Endothelial cell of umbilical vein (primary cell): ENCODE data around the gene MARF1. TPM values are rescaled to one million over a fixed set of nuclear protein-coding genes. Genes with fewer than 3 reads are reported as not detected.

ENCODE experiments used
- BruUV-seq: library from RNA; stranded (reverse); fragments of 400-500 nt; replicated peaks from 2 replicates; lab custom pipeline; 2021; lab: Mats Ljungman, UMichigan
- CTCF ChIA-PET: fragments of 300-600, 350-600 bp; sonication (Branson Sonifier 250); formaldehyde crosslinking; loops from one replicate; lab custom pipeline; 2021; ENCODE audit warnings: antibody characterized with exemption, inconsistent platforms; lab: Charles Lee
- POLR2A ChIA-PET: fragments of 300-600, 350-600 bp; sonication (Branson Sonifier 250); formaldehyde crosslinking; loops from one replicate; lab custom pipeline; 2021; ENCODE audit warnings: antibody characterized with exemption, inconsistent platforms; lab: Charles Lee
- DNase-seq: peaks from one replicate; pipeline ENCODE4 v3.0.0-alpha.2; 2011; ENCODE audit warnings: low read depth, low spot score
- FAIRE-seq: peaks from 2 replicates; lab custom pipeline; 2011; peaks lifted over from hg19 to GRCh38; lab: Jason Lieb, UNC
- H2AFZ ChIP-seq: 2 replicates; pipeline ENCODE4 v1.6.0; 2012; ENCODE audit warnings: low read depth, low read length, control low read depth, inconsistent platforms
- H3K27ac ChIP-seq: 2 replicates; pipeline ENCODE4 v1.5.1; 2011; ENCODE audit warnings: low read depth, mild to moderate bottlenecking, control low read depth, low read length, moderate library complexity; ENCODE audit not compliant: insufficient read depth
- H3K27me3 ChIP-seq, 2 experiments: 2 replicates each; pipeline versions ENCODE4 v1.6.0 to v1.6.1; 2011; ENCODE audit warnings: low read length in 2 of 2, mixed read lengths in 1 of 2; ENCODE audit not compliant: control insufficient read depth in 2 of 2, insufficient read depth in 2 of 2
- H3K36me3 ChIP-seq, 2 experiments: 2 replicates in 1 of 2; 3 replicates in 1 of 2; pipeline ENCODE4 v1.5.1; 2011; ENCODE audit warnings: low read length in 2 of 2, mild to moderate bottlenecking in 1 of 2, moderate library complexity in 1 of 2; ENCODE audit not compliant: control insufficient read depth in 2 of 2, insufficient read depth in 2 of 2; ENCODE audit errors: extremely low read depth in 1 of 2
- H3K4me1 ChIP-seq: 3 replicates; pipeline ENCODE4 v1.5.1; 2011; ENCODE audit warnings: mild to moderate bottlenecking, low read length; ENCODE audit not compliant: control insufficient read depth, insufficient read depth; ENCODE audit errors: extremely low read depth
- H3K4me2 ChIP-seq: 2 replicates; pipeline ENCODE4 v1.6.1; 2011; ENCODE audit warnings: low read length, control low read depth, mixed read lengths; ENCODE audit not compliant: insufficient read depth
- H3K4me3 ChIP-seq, 3 experiments: fragments of 200-600 bp in 1 of 3; sonication (generic), shearing (Covaris generic) in 1 of 3; replicated peaks in 1 of 3; 2 replicates each; pipeline ENCODE4 v1.5.1; 2011 to 2016; ENCODE audit warnings: control low read depth in 3 of 3, low read length in 3 of 3, mild to moderate bottlenecking in 2 of 3, inconsistent platforms in 1 of 3, low read depth in 1 of 3, moderate library complexity in 1 of 3; ENCODE audit not compliant: insufficient read depth in 1 of 3
- H3K79me2 ChIP-seq: 2 replicates; pipeline ENCODE4 v1.6.0; 2012; ENCODE audit warnings: low read length, inconsistent platforms; ENCODE audit not compliant: control insufficient read depth, insufficient read depth
- H3K9ac ChIP-seq: replicated peaks from 2 replicates; pipeline ENCODE3; 2011; ENCODE audit warnings: low read length, control low read depth; ENCODE audit not compliant: insufficient read depth; ENCODE audit errors: extremely low read depth
- H3K9me1 ChIP-seq: replicated peaks from 3 replicates; pipeline ENCODE4 v1.6.0; 2011; ENCODE audit warnings: mild to moderate bottlenecking, low read length; ENCODE audit not compliant: control insufficient read depth, insufficient read depth; ENCODE audit errors: extremely low read depth
- H3K9me3 ChIP-seq: replicated peaks from 2 replicates; pipeline ENCODE4 v1.5.1; 2012; ENCODE audit warnings: low read length, inconsistent platforms; ENCODE audit not compliant: control insufficient read depth, insufficient read depth
- H4K20me1 ChIP-seq: replicated peaks from 2 replicates; pipeline ENCODE3; 2011; ENCODE audit warnings: mild to moderate bottlenecking, low read length; ENCODE audit not compliant: control insufficient read depth, insufficient read depth; ENCODE audit errors: extremely low read depth
- CTCF ChIP-seq, 2 donors: IDR thresholded peaks; 1 replicate in 1 of 2; 2 replicates in 1 of 2; pipeline ENCODE4 v1.5.1; 2011; ENCODE audit warnings: low read length in 2 of 2, mild to moderate bottlenecking in 2 of 2, moderate library complexity in 2 of 2, control low read depth in 1 of 2, inconsistent platforms in 1 of 2, low read depth in 1 of 2; ENCODE audit not compliant: insufficient read depth in 1 of 2; ENCODE audit errors: extremely low read depth in 1 of 2
- EZH2 ChIP-seq: IDR thresholded peaks from 2 replicates; pipeline ENCODE4 v1.6.1; 2012; ENCODE audit warnings: borderline replicate concordance, low read depth, mild to moderate bottlenecking, moderate library complexity, low read length, inconsistent platforms; ENCODE audit not compliant: severe bottlenecking
- FOS ChIP-seq: IDR thresholded peaks from 2 replicates; pipeline ENCODE4 v1.6.1; 2011; ENCODE audit warnings: mild to moderate bottlenecking, low read length, moderate library complexity, borderline replicate concordance; ENCODE audit not compliant: insufficient read depth
- GATA2 ChIP-seq: IDR thresholded peaks from 2 replicates; pipeline ENCODE4 v1.7.0; 2011; ENCODE audit warnings: low read depth, mild to moderate bottlenecking, moderate library complexity, mixed read lengths, low read length; ENCODE audit not compliant: insufficient read length, insufficient read depth
- JUN ChIP-seq: IDR thresholded peaks from 2 replicates; pipeline ENCODE4 v1.6.1; 2011; ENCODE audit warnings: borderline replicate concordance, low read depth; ENCODE audit not compliant: insufficient read length, insufficient read depth
- MAX ChIP-seq: IDR thresholded peaks from 2 replicates; pipeline ENCODE4 v1.6.1; 2011; ENCODE audit not compliant: insufficient read depth, insufficient read length
- MYC ChIP-seq: IDR thresholded peaks from one replicate; pipeline ENCODE4 v1.6.1; 2011; ENCODE audit warnings: mild to moderate bottlenecking, low read depth, low read length
- POLR2A ChIP-seq: IDR thresholded peaks from 2 replicates; pipeline ENCODE4 v1.6.1; 2012; ENCODE audit warnings: low read depth, mild to moderate bottlenecking, control low read depth, low read length
- POLR2AphosphoS5 ChIP-seq: IDR thresholded peaks from 2 replicates; pipeline ENCODE4 v1.6.1; 2012; ENCODE audit warnings: low read depth, mild to moderate bottlenecking, control low read depth, low read length, moderate library complexity; ENCODE audit not compliant: insufficient read depth
- dilution Hi-C: fragments of 300-500 bp; cut with MboI; formaldehyde crosslinking; loops from one replicate; pipeline ENCODE4 v1.15.0; 2019; ENCODE audit warnings: low sequenced_read_pairs; ENCODE audit not compliant: extremely low pct_ligation_motif_present
- intact Hi-C: fragments of 100-400 bp; cut with micrococcal nuclease; formaldehyde crosslinking; loops from one replicate; pipeline ENCODE4 v1.10.0; 2022
- polyA plus RNA-seq, 4 experiments: library from polyadenylated mRNA; depleted of rRNA in 3 of 4; stranded (reverse) in 3 of 4; unstranded in 1 of 4; fragments of >200 nt; gene quantifications; 2 replicates each; pipeline versions ENCODE4 v1.2.1 to v1.2.3, GENCODE V29; 2011 to 2012; ENCODE audit warnings: missing spikeins in 1 of 4
- total RNA-seq: library from RNA; stranded (reverse); gene quantifications from 2 replicates; pipeline ENCODE4 v1.2.3, GENCODE V29; 2021

Gene MARF1
- total and polyA plus RNA-seq, 2 donors (not counting 3 experiments of a cell fraction or from before 2014, with no cell fraction given) = 14.6 to 58.5 TPM

- ChIA-PET CTCF (interaction anchor here (0.8 kb wide), 1 partner anchor 43 kb away, joined by 3 read pairs; no protein-coding TSS in a partner anchor), POLR2A (no interaction called here)
- Histone ChIP-seq H3K4me3 (no peak overlapping the region), H4K20me1 (no peaks in the 10 kb centered on the region), H3K27ac (no peak overlapping the region), H3K4me1 (peaks cover 17% of the 10 kb centered on the region), H2AFZ (no peak overlapping the region), H3K9me3 (no peaks in the 10 kb centered on the region), H3K36me3 (peaks cover 8 to 14% of the 10 kb centered on the region in 2 experiments), H3K9ac (no peak overlapping the region), H3K4me2 (no peak overlapping the region), H3K9me1 (no peaks in the 10 kb centered on the region), H3K27me3 (no peaks in the 10 kb centered on the region), H3K79me2 (no peaks in the 10 kb centered on the region)
- FAIRE-seq (no peak), DNase-seq (no peak)
- no peak for TF ChIP-seq POLR2AphosphoS5
- no peak for TF ChIP-seq FOS
- no peak for TF ChIP-seq MYC
- TF ChIP-seq POLR2A = no peak
- TF ChIP-seq EZH2 = no peak
- no peak for TF ChIP-seq GATA2
- no peak for TF ChIP-seq CTCF (IDR thresholded peaks at IDR 0.05; ENCODE audit: extremely low read depth in 1 of 2, insufficient read depth in 1 of 2, low read depth in 1 of 2, low read length in 2 of 2)
- no peak for TF ChIP-seq MAX
- no peak for TF ChIP-seq JUN
- BruUV-seq = no TSS peak
- intact Hi-C loops (no loop called here), dilution Hi-C loops (no loop called here)
Observed at GRCh38 chr16:15593235-15593634, 49.7 kb downstream of the MARF1 start.
